HK-2 (cell line): ENCODE measurements around the gene GOLGA8M.
"Not testable (repeated sequence)": the region's sequence is repeated elsewhere in the genome, so short reads cannot be mapped to it uniquely, and the experiment has no call there.

Source experiments
- DNase-seq: peaks from one replicate; pipeline ENCODE4 v3.0.0-alpha.2; 2018; ENCODE audit not compliant: unreplicated experiment

Gene GOLGA8M

DNA sequence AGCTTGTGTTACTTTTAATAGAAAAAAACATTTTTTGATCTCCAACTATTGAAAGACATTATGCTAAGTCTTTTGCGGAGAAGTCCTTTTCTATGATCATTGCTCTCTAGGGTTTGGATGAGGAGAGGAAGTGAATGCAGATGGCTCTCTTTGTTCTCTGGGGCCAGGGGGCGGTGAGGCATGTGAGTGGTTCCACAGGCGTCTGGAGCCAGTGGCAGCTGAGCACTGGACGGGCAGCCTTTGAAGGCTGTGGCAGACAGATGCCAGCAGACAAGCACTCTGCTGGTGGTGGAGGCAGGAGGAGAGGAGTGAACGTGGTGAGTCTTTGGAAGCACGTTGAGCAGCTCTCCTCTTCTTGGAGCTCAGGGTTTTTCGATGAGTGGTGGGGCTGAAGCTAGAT lies 51.5 kb downstream of the GOLGA8M start:
- not testable (repeated sequence) for DNase-seq

DNA sequence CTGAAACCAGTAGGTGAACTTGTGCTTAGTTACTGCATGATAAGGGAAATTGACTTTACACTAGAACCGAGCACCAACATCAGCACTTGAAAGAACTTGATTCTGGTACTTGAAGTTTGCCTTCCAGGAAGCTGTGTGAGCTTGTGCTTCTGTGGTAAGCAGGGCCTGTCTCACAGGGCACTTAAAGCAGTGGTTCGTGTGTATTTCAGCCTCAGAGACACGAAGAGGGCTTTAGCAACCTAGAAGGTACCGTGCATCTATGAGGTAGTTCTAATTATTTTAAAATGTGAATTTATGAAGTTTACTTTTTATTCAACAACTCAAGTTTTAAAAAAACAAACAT lies 56.2 kb downstream of the GOLGA8M start:
- not testable (repeated sequence) for DNase-seq

- DNase-seq: not testable (repeated sequence)
Observed at GRCh38 chr15:28655329-28656017, 56.7 kb downstream of the GOLGA8M start.

DNA sequence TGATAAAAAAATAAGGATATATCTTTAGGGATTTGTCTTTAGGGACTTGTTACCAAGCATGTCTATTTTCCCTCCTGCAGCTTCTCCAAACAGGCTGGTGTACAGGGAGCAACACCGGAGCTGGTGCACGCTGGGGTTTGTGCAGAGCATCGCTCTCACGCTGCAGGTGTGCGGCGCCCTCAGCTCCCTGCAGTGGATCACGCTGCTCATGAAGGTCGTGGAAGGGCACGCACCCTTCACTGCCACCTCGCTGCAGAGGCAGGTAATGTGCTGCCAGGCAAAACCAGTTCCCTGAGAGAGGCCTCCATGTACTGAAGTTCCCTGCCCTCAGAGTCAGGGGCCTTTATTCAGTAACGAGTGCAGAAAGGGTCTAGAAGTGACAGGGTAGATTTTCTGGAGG lies 58.0 kb downstream of the GOLGA8M start:
- DNase-seq: not testable (repeated sequence)

- DNase-seq: not testable (repeated sequence)
Observed at GRCh38 chr15:28652538-28652937, 59.7 kb downstream of the GOLGA8M start.
